ENCODE measurements around the gene STK32B. TPM values are rescaled to one million over a fixed set of nuclear protein-coding genes. Genes with fewer than 3 reads are reported as not detected.

The STK32B gene
- total and polyA plus RNA-seq, 9 of the 15 experiments (the other 6 are each of a cell fraction or from before 2014, with no cell fraction given): 0.03 to 0.20 (median 0.07) TPM; not detected in 2

DNA sequence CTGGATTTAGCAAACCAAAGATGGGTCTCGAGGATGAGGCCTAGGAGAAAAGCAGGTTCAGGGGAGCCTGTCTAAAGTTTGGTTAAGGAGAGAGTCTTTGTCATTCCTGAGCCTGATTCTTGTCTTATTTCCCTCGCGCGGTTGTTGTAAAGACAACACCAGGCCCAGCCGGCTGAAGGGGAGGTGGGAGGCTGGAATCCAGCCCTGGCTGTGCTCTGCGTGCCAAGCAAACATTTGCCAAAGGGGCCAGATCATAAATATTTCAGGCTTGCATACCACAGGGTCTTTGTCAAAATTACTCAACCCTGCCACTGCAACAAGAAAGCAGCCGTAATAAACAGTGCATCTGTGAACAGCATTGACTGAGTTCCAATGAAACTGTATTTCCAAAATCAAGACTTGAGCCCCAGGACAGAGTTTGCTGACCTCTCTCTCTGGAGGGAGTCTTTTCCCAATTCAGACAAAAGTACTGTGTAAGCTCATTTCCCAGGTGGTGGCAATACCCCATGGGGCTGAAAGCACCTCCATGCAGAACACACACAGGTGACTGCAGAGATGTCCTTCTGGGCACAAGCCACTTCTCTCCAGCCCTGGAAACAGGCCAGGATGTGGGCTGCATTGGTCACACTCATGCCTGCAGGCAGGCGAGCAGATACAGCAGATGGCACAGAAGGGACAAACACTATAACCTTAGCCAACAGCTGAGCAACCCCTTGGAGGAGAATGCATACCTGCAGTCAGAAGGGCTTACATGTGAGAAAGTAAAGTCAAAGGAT, 320.3 kb downstream of the STK32B start (continued):
- TF ChIP-seq, protein P1, sequence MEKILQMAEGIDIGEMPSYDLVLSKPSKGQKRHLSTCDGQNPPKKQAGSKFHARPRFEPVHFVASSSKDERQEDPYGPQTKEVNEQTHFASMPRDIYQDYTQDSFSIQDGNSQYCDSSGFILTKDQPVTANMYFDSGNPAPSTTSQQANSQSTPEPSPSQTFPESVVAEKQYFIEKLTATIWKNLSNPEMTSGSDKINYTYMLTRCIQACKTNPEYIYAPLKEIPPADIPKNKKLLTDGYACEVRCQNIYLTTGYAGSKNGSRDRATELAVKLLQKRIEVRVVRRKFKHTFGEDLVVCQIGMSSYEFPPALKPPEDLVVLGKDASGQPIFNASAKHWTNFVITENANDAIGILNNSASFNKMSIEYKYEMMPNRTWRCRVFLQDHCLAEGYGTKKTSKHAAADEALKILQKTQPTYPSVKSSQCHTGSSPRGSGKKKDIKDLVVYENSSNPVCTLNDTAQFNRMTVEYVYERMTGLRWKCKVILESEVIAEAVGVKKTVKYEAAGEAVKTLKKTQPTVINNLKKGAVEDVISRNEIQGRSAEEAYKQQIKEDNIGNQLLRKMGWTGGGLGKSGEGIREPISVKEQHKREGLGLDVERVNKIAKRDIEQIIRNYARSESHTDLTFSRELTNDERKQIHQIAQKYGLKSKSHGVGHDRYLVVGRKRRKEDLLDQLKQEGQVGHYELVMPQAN (IDR thresholded peaks at IDR 0.05; ENCODE audit: borderline replicate concordance): no peak
- TF ChIP-seq SRSF7 (optimal IDR thresholded peaks at IDR 0.05; ENCODE audit: low read depth, low read length) (no peak), ZNF239 (CRISPR knock-in tag; IDR thresholded peaks at IDR 0.05) (no peak), ARID1B (IDR thresholded peaks at IDR 0.05) (no peak), KHSRP (IDR thresholded peaks at IDR 0.05) (no peak), HLTF (IDR thresholded peaks at IDR 0.05) (no peak), SREBF2 (CRISPR knock-in tag; IDR thresholded peaks at IDR 0.05) (no peak)
- TF ChIP-seq, protein P2, sequence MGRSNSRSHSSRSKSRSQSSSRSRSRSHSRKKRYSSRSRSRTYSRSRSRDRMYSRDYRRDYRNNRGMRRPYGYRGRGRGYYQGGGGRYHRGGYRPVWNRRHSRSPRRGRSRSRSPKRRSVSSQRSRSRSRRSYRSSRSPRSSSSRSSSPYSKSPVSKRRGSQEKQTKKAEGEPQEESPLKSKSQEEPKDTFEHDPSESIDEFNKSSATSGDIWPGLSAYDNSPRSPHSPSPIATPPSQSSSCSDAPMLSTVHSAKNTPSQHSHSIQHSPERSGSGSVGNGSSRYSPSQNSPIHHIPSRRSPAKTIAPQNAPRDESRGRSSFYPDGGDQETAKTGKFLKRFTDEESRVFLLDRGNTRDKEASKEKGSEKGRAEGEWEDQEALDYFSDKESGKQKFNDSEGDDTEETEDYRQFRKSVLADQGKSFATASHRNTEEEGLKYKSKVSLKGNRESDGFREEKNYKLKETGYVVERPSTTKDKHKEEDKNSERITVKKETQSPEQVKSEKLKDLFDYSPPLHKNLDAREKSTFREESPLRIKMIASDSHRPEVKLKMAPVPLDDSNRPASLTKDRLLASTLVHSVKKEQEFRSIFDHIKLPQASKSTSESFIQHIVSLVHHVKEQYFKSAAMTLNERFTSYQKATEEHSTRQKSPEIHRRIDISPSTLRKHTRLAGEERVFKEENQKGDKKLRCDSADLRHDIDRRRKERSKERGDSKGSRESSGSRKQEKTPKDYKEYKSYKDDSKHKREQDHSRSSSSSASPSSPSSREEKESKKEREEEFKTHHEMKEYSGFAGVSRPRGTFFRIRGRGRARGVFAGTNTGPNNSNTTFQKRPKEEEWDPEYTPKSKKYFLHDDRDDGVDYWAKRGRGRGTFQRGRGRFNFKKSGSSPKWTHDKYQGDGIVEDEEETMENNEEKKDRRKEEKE (IDR thresholded peaks at IDR 0.05; ENCODE audit: borderline replicate concordance in 1 of 2, control insufficient read depth in 1 of 2, low read depth in 2 of 2, low read length in 1 of 2): no peak
- TF ChIP-seq, protein P3, sequence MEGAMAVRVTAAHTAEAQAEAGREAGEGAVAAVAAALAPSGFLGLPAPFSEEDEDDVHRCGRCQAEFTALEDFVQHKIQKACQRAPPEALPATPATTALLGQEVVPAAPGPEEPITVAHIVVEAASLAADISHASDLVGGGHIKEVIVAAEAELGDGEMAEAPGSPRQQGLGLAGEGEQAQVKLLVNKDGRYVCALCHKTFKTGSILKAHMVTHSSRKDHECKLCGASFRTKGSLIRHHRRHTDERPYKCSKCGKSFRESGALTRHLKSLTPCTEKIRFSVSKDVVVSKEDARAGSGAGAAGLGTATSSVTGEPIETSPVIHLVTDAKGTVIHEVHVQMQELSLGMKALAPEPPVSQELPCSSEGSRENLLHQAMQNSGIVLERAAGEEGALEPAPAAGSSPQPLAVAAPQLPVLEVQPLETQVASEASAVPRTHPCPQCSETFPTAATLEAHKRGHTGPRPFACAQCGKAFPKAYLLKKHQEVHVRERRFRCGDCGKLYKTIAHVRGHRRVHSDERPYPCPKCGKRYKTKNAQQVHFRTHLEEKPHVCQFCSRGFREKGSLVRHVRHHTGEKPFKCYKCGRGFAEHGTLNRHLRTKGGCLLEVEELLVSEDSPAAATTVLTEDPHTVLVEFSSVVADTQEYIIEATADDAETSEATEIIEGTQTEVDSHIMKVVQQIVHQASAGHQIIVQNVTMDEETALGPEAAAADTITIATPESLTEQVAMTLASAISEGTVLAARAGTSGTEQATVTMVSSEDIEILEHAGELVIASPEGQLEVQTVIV (CRISPR knock-in tag; IDR thresholded peaks at IDR 0.05; ENCODE audit: borderline replicate concordance): no peak
- TF ChIP-seq, protein P4, sequence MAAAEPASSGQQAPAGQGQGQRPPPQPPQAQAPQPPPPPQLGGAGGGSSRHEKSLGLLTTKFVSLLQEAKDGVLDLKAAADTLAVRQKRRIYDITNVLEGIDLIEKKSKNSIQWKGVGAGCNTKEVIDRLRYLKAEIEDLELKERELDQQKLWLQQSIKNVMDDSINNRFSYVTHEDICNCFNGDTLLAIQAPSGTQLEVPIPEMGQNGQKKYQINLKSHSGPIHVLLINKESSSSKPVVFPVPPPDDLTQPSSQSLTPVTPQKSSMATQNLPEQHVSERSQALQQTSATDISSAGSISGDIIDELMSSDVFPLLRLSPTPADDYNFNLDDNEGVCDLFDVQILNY (CRISPR knock-in tag; IDR thresholded peaks at IDR 0.05): no peak
- TF ChIP-seq, protein P5, sequence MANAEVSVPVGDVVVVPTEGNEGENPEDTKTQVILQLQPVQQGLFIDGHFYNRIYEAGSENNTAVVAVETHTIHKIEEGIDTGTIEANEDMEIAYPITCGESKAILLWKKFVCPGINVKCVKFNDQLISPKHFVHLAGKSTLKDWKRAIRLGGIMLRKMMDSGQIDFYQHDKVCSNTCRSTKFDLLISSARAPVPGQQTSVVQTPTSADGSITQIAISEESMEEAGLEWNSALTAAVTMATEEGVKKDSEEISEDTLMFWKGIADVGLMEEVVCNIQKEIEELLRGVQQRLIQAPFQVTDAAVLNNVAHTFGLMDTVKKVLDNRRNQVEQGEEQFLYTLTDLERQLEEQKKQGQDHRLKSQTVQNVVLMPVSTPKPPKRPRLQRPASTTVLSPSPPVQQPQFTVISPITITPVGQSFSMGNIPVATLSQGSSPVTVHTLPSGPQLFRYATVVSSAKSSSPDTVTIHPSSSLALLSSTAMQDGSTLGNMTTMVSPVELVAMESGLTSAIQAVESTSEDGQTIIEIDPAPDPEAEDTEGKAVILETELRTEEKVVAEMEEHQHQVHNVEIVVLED (CRISPR knock-in tag; IDR thresholded peaks at IDR 0.05): no peak
